Fibroblast of lung (primary cell): ENCODE measurements around the gene DOC2A.

Experiments
- EZH2 ChIP-seq: IDR thresholded peaks from 2 replicates; pipeline ENCODE4 v1.5.1; 2012; ENCODE audit warnings: low read length, control low read depth, mild to moderate bottlenecking; ENCODE audit errors: missing control alignments
- TF ChIP-seq, protein P1 (sequence below), 2 donors: IDR thresholded peaks in 1 of 2; conservative IDR thresholded peaks in 1 of 2; 1 replicate in 1 of 2; 2 replicates in 1 of 2; pipeline ENCODE4 v1.5.1; 2011 to 2012; ENCODE audit warnings: low read length in 2 of 2, control low read depth in 1 of 2, inconsistent platforms in 1 of 2, low read depth in 1 of 2, mild to moderate bottlenecking in 1 of 2

DNA sequence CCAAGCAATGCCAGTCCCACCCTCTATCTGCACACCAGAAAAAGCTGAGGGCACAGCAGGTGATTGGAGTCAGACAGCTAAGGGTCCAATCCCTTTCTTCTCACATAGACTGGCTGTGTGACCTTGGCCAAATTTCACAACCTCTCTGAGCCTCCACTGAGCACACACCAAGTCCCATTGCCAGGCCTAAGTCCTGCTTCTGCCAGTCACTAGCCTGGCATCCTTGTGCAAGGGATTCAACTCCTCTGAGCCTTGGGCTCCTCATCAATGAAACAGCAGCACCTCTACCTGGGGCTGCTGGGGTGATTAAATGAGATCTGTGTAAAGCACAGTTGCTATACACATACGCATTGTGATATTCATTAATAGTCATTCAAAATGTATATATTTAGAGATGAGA is 35.8 kb upstream of the DOC2A start:
- TF ChIP-seq, protein P1, sequence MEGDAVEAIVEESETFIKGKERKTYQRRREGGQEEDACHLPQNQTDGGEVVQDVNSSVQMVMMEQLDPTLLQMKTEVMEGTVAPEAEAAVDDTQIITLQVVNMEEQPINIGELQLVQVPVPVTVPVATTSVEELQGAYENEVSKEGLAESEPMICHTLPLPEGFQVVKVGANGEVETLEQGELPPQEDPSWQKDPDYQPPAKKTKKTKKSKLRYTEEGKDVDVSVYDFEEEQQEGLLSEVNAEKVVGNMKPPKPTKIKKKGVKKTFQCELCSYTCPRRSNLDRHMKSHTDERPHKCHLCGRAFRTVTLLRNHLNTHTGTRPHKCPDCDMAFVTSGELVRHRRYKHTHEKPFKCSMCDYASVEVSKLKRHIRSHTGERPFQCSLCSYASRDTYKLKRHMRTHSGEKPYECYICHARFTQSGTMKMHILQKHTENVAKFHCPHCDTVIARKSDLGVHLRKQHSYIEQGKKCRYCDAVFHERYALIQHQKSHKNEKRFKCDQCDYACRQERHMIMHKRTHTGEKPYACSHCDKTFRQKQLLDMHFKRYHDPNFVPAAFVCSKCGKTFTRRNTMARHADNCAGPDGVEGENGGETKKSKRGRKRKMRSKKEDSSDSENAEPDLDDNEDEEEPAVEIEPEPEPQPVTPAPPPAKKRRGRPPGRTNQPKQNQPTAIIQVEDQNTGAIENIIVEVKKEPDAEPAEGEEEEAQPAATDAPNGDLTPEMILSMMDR (conservative IDR thresholded peaks at IDR 0.05 in 1 of 2, IDR thresholded peaks at IDR 0.05 in 1 of 2; ENCODE audit: low read depth in 1 of 2, low read length in 2 of 2): no peak
- TF ChIP-seq EZH2: no peak
